B cell (primary cell): ENCODE measurements around the gene UBE2Q1. TPM values are rescaled to one million over a fixed set of nuclear protein-coding genes. Genes with fewer than 3 reads are reported as not detected.

Experiments
- ATAC-seq: fragments of 200-7000 bp; cut with Tn5 transposase; one replicate; pipeline ENCODE4 v1.10.0; 2021; ENCODE audit warnings: low read depth, mild to moderate bottlenecking, moderate number of reproducible peaks, moderate library complexity
- CTCF ChIA-PET: fragments of 350-600 bp; sonication (Branson Sonifier 250); formaldehyde crosslinking; loops from one replicate; lab custom pipeline; 2021; ENCODE audit warnings: antibody characterized with exemption, inconsistent platforms; lab: Charles Lee
- POLR2A ChIA-PET: fragments of 350-600 bp; sonication (Branson Sonifier 250); formaldehyde crosslinking; loops from one replicate; lab custom pipeline; 2021; ENCODE audit warnings: antibody characterized with exemption; lab: Charles Lee
- DNase-seq: peaks from one replicate; pipeline ENCODE4 v3.0.0; 2013
- H2AFZ ChIP-seq: 2 replicates; pipeline ENCODE4 v1.6.1; 2012; ENCODE audit warnings: mild to moderate bottlenecking, low read depth, low read length; ENCODE audit not compliant: insufficient read depth, poor library complexity, severe bottlenecking
- H3K27ac ChIP-seq, 2 donors: 1 replicate in 1 of 2; 2 replicates in 1 of 2; pipeline ENCODE4 v1.5.1; 2012 to 2013; ENCODE audit warnings: low read length in 2 of 2, mild to moderate bottlenecking in 2 of 2, moderate library complexity in 1 of 2
- H3K27me3 ChIP-seq, 4 experiments: fragments of 200-600 bp in 1 of 4; sonication (generic) in 1 of 4; replicated peaks in 1 of 4; 1 replicate in 2 of 4; 2 replicates in 2 of 4; pipeline versions ENCODE4 v1.6.1 to v1.7.0; 2013 to 2016; ENCODE audit warnings: low read length in 3 of 4, mild to moderate bottlenecking in 2 of 4, mixed read lengths in 1 of 4, moderate library complexity in 1 of 4; ENCODE audit not compliant: insufficient read depth in 4 of 4, control insufficient read depth in 3 of 4; ENCODE audit errors: control extremely low read depth in 1 of 4
- H3K36me3 ChIP-seq, 2 experiments: replicated peaks in 1 of 2; 1 replicate in 1 of 2; 2 replicates in 1 of 2; pipeline versions ENCODE4 v1.6.1 to v1.7.1; 2013; ENCODE audit warnings: low read length in 1 of 2; ENCODE audit not compliant: insufficient read depth in 2 of 2, control insufficient read depth in 1 of 2; ENCODE audit errors: control extremely low read depth in 1 of 2, extremely low read depth in 1 of 2
- H3K4me1 ChIP-seq, 2 donors: fragments of 200-600 bp in 1 of 2; sonication (generic) in 1 of 2; 1 replicate in 1 of 2; 2 replicates in 1 of 2; pipeline versions ENCODE4 v1.5.1 to v1.6.1; 2013 to 2017; ENCODE audit warnings: low read length in 2 of 2; ENCODE audit not compliant: control insufficient read depth in 2 of 2, insufficient read depth in 2 of 2
- H3K4me2 ChIP-seq: replicated peaks from 2 replicates; pipeline ENCODE3; 2012; ENCODE audit warnings: mild to moderate bottlenecking, low read depth, low read length; ENCODE audit not compliant: poor library complexity, severe bottlenecking
- H3K4me3 ChIP-seq, 5 experiments: fragments of 200-600 bp in 1 of 5; sonication (generic) in 1 of 5; 1 replicate in 3 of 5; 2 replicates in 2 of 5; pipeline versions ENCODE4 v1.5.1 to v1.7.0; 2011 to 2016; ENCODE audit warnings: low read length in 4 of 5, mild to moderate bottlenecking in 4 of 5, low read depth in 2 of 5, control low read depth in 1 of 5, moderate library complexity in 1 of 5; ENCODE audit not compliant: insufficient read depth in 1 of 5; ENCODE audit errors: control extremely low read depth in 1 of 5, extremely low read depth in 1 of 5
- H3K79me2 ChIP-seq: fragments of 200-600 bp; sonication (generic); one replicate; pipeline ENCODE4 v1.6.0; 2016; ENCODE audit warnings: low read length; ENCODE audit not compliant: control insufficient read depth, insufficient read depth
- H3K9ac ChIP-seq: fragments of 200-600 bp; sonication (generic); 2 replicates; pipeline ENCODE4 v1.6.1; 2017; ENCODE audit warnings: mild to moderate bottlenecking, low read length, moderate library complexity
- H3K9me3 ChIP-seq, 3 donors: one replicate each; pipeline versions ENCODE4 v1.6.1 to v1.7.1; 2013; ENCODE audit warnings: low read length in 2 of 3; ENCODE audit not compliant: control insufficient read depth in 2 of 3, insufficient read depth in 1 of 3; ENCODE audit errors: control extremely low read depth in 1 of 3
- H4K20me1 ChIP-seq: 2 replicates; pipeline ENCODE4 v1.6.0; 2012; ENCODE audit warnings: mild to moderate bottlenecking, low read length; ENCODE audit not compliant: insufficient read depth, control insufficient read depth, poor library complexity, severe bottlenecking
- H3K27ac Mint-ChIP-seq: one replicate; pipeline ENCODE4 v1.8.0; 2021; ENCODE audit warnings: mixed read lengths
- H3K27me3 Mint-ChIP-seq: one replicate; pipeline ENCODE4 v1.8.0; 2021; ENCODE audit warnings: mixed read lengths
- H3K4me1 Mint-ChIP-seq: one replicate; pipeline ENCODE4 v1.8.0; 2021; ENCODE audit warnings: mixed read lengths
- H3K4me3 Mint-ChIP-seq: one replicate; pipeline ENCODE4 v1.8.0; 2021; ENCODE audit warnings: mixed read lengths
- H3K9me3 Mint-ChIP-seq: one replicate; pipeline ENCODE4 v1.8.0; 2022; ENCODE audit warnings: mixed read lengths; ENCODE audit not compliant: insufficient read depth
- CTCF ChIP-seq: fragments of 200-600 bp; IDR thresholded peaks from one replicate; pipeline ENCODE4 v1.8.0; 2022; ENCODE audit warnings: antibody characterized with exemption, mild to moderate bottlenecking
- EZH2 ChIP-seq: IDR thresholded peaks from 2 replicates; pipeline ENCODE4 v1.6.1; 2012; ENCODE audit warnings: borderline replicate concordance, low read depth, mild to moderate bottlenecking, moderate library complexity, low read length; ENCODE audit not compliant: insufficient read depth, poor library complexity, severe bottlenecking
- whole genome bisulfite sequencing: methylation state at CpG from one replicate; pipeline ENCODE4 v1.1.5; 2013; ENCODE audit warnings: missing lambda C conversion rate; ENCODE audit not compliant: insufficient coverage; 5-methylcytosine and 5-hydroxymethylcytosine counted together
- intact Hi-C: fragments of 100-400 bp; cut with micrococcal nuclease; formaldehyde crosslinking; loops from one replicate; pipeline ENCODE4 v1.10.0; 2022
- polyA plus RNA-seq: library from polyadenylated mRNA; depleted of rRNA; stranded (reverse); fragments of >200 nt; gene quantifications from 2 replicates; pipeline ENCODE4 v1.2.3, GENCODE V29; 2012
- total RNA-seq, 2 donors: library from RNA; stranded (reverse); fragments of 120-200 nt in 1 of 2; gene quantifications; 1 replicate in 1 of 2; 2 replicates in 1 of 2; pipeline versions ENCODE4 v1.2.3 to v1.2.4, GENCODE V29; 2013 to 2022

Gene UBE2Q1
- total and polyA plus RNA-seq, 2 donors (not counting 1 experiment from before 2014, with no cell fraction given): 14.3 to 108 TPM

- no peak for DNase-seq
- TF ChIP-seq CTCF: no peak
- no peak for TF ChIP-seq EZH2
- Histone ChIP-seq H2AFZ (no peak overlapping the region), H4K20me1 (no peaks in the 10 kb centered on the region), H3K4me3 (no peak overlapping the region), H3K9ac (no peak overlapping the region), H3K27me3 (peaks cover 0 to 7% (median 3%) of the 10 kb centered on the region in 4 experiments), H3K79me2 (no peaks in the 10 kb centered on the region), H3K36me3 (no peaks in the 10 kb centered on the region), H3K4me1 (no peaks in the 10 kb centered on the region), H3K27ac (no peak overlapping the region), H3K9me3 (no peaks in the 10 kb centered on the region), H3K4me2 (no peak overlapping the region)
- Mint-ChIP-seq H3K4me1 (no peaks in the 10 kb centered on the region), H3K27ac (no peak overlapping the region), H3K27me3 (peaks cover 15% of the 10 kb centered on the region), H3K4me3 (no peak overlapping the region), H3K9me3 (no peaks in the 10 kb centered on the region)
- ATAC-seq: no peak
- POLR2A ChIA-PET: no interaction called here
- CTCF ChIA-PET: no interaction called here
- intact Hi-C loops: no loop called here
These were observed 33.6 kb downstream of the UBE2Q1 start for GRCh38 chr1:154524881-154525280.

GRCh38 chr1:154521695-154522094 is 36.8 kb downstream of the UBE2Q1 start:
- DNase-seq (no peak), ATAC-seq (no peak)
- no peaks in the 10 kb centered on the region for H3K79me2 ChIP-seq
- WGBS: 89% methylated on average over 3 of the region's 3 CpGs
- Mint-ChIP-seq H3K9me3 (no peaks in the 10 kb centered on the region), H3K27ac (no peak overlapping the region), H3K27me3 (peaks cover 28% of the 10 kb centered on the region), H3K4me3 (no peak overlapping the region), H3K4me1 (no peaks in the 10 kb centered on the region)
- H3K4me2 ChIP-seq: no peak overlapping the region
- ChIA-PET POLR2A (no interaction called here), CTCF (interaction anchor here (1.7 kb wide), 1 partner anchor 38 kb away, joined by 4 read pairs; no protein-coding TSS in a partner anchor)
- no peak overlapping the region for H2AFZ ChIP-seq
- no peaks in the 10 kb centered on the region for H3K9me3 ChIP-seq
- no peaks in the 10 kb centered on the region for H4K20me1 ChIP-seq
- no peaks in the 10 kb centered on the region for H3K4me1 ChIP-seq
- no peak overlapping the region for H3K9ac ChIP-seq
- intact Hi-C loops: no loop called here
- H3K27ac ChIP-seq: no peak overlapping the region
- H3K36me3 ChIP-seq: no peaks in the 10 kb centered on the region
- TF ChIP-seq EZH2 (no peak), CTCF (no peak)
- H3K27me3 ChIP-seq: peaks cover 0 to 12% (median 3%) of the 10 kb centered on the region in 4 experiments
- H3K4me3 ChIP-seq: no peak overlapping the region
